Middle frontal gyrus (tissue), 1 donor: Measurements from ENCODE around the gene SRRD.
"Not testable (repeated sequence)": the region's sequence is repeated elsewhere in the genome, so short reads cannot be mapped to it uniquely, and the experiment has no call there.

Source experiments
- DNase-seq: peaks from one replicate; pipeline ENCODE4 v3.0.0-alpha.2; 2015; ENCODE audit warnings: low spot score; ENCODE audit errors: extremely low spot score

The SRRD gene

DNA sequence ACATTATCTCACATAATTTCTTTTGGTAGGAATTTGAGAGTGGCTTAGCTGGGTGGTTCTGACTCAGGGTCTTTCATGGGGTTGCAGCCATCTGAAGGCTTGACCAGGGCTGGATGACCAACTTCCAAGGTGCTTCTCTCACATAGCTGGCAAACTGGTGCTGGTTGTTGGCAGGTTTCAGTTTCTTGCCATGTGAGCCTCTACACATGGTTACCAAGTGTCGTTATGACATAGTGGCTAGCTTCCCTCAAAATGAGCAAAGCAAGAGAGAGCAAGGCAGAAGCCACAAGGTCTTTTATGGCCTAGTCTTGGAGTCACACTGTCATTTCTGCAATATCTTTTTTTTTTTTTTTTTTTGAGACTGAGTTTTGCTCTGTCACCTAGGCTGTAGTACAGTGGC, 32.8 kb downstream of the SRRD start:
- DNase-seq = no peak

DNA sequence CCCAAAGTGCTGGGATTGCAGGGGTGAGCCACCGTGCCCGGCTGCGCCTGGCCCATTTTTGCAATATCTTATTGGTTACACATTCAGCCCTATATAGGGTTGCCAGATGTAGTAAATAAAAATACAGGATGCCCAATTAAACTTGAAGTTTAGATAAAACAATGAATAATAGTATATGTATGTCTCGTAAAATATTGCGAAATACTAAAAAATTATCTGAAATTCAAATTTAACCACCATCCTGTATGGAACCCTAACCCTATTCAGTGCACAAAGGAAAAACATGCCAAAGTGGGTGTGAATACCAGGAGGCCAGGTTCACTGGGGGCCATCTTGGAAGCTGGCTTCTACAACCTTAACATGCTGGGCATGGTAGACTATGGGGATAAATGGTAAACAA, 33.8 kb downstream of the SRRD start:
- DNase-seq = no peak

DNA sequence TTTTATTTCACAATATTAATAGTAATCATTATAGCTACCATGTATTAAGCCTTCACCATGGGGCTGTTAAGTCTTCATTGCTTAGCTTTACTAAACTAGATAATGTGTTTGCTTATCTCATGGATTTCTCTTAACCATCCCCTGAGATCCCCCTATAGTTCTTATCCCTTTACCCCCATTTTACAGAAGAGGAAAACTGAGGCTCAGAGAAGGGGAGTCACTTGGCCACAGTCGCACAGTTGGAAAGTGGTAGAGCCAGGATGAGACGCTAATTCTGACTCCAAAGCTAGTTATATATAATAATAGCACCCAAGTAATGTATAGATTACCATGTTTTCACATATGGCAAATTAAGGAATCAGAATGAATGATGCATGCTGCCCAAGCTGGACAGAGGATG, 38.3 kb downstream of the SRRD start:
- no peak for DNase-seq

DNA sequence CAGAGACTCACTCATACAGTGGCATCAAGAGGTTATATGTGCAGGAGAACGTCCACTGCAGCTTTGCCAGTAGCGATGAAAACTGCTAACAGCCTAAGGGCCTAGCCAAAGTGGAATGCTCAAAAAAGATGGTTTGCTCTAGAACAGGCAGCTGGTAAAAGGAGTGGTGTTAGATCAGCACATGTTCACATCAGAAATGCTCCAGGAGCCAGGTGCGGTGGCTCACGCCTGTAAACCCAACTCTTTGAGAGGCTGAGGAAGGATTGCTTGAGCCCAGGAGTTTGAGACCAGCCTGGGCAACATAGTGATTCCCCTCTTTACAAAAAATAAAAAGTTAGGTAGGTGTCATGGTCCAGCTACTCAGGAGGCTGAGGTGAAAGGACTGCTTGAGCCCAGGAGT, 38.9 kb downstream of the SRRD start:
- DNase-seq = no peak

DNA sequence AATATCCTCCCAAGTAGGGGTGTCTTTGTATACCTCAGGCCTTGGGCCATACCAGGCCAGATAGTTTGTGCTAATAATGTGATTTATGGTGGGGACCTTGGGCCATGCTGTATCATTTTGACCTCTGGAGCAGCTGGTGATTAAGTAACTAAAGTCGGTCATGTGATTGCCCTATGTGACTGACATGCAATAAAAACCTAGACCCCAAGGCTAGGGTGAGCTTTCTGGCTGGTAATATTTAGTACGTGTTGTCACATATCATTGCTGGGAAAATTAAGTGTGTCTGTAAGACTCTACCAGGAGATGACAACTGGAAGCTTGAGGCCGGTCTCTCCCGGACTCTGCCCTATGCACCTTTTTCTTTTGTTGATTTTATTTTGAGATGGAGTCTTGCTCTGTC, 41.2 kb downstream of the SRRD start:
- DNase-seq = no peak

DNA sequence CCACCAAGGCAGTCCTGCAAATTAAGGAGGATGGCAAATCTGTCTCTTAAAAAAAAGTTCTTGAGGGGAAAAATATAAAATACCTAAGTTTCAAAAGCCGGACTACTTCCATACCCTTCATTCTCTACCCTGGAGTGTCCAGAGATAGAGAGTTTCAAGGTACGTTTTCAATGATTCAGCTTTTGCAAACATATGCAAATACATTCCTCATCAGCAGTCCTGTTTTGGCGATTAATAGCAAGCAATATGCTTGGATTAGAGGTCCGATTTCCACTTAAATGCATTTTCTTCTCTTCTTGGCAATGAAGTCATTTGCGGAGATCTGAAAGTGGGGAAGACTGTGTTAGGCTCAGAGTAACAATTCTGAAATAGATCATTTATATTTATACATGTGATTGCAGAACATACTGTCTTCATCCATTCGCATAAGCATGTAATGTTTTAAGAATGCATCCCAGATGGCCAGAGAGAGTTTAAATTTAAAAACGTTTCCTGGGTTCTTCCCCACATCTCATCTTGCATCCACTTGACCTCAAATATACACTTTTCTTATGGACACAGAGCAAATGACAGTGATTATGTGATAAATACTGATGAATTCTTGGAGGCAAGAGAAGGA, 42.4 kb downstream of the SRRD start:
- DNase-seq = peak; percentile 9

DNA sequence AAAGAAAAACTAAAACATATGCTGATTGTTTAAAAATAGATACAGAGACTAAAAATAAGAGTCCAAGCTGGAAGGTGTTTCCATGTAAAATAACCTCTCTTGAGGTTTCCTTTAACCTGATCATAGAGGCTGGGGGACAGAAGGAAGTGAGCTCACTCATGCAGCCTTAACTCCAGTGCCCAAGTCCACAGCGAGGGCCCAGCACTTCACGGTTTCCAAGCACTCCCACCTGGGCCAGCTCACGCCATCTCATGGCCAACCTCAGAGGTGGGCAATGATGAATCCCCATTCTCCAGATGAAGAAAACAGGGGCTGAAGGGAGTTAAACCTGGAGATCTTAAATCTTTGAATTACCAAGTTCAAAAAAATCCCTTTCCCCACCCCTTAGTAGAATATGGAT, 43.5 kb downstream of the SRRD start:
- no peak for DNase-seq

DNA sequence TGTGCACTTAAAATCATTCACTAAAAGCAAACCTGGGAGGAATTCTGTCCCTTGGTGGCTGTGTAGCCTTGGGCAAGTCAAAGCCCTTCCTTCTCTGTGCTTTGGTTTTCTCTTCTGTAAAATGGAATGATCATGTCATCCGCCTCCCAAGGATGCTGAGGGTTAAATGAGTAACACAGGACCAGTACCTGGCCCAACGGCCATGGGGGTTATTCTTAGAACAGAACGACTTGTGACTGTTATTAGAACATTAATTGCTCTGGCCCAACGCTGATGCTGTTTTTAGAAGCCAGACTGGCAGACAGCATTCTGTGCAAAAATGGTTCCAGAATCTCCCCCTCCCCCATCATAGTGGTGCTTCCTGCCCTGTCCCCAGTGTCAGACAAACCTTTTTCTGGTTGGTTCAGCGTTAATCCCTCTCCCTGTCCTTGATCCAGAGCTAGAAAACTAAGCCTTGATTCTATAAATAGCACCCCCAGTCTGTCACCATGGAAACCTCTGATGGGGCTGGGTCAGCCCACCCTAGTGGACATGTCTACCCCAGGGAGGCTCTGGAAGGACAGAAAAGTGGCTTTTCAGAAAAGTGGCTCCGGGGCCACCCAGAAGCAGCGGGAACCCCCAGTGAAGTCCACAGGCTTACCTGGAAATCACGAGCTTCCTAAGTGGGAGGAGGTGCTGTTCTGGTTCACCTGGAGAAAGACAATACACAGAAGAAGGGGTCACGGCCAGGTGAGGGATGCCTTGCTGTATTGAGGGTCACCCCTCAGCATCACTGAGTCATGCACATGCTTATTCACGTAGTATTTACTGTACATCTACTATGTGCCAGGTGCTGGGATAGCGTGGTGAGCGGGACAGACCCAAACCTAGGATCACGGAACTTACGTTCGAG, 44.1 kb downstream of the SRRD start:
- DNase-seq = no peak

DNA sequence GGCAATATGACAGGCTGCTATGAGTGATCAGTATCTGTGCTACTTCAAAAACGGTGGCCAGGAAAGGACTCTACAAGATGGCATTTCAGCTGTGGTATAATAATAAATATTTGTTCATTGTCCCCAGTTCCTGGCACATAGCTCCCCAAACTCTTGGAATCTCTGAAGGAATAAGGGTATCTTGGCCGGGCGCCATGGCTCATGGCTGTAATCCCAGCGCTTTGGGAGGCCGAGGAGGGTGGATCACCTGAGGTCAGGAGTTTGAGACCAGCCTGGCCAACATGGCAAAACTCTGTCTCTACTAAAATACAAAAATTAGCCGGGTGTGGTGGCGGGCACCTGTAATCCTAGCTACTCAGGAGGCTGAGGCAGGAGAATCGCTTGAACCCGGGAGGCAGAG, 44.8 kb downstream of the SRRD start:
- DNase-seq = not testable (repeated sequence)

DNA sequence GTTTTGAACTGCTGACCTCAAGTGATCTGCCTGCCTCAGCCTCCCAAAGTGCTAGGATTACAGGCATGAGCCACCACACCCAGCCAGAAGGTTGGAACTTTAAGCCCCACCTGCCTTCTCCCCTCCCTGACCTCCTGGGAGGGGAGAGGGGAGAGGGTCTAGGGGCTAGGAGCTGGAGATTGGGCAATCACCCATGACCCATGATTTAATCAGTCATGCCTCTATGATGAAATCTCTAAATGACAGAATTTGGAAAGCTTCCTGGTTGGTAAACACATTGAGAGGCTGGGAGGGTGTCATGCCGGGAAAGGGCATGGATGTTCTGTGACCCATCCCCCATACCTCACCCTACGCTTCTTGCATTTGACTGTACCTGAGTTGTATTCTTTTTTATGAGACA, 45.7 kb downstream of the SRRD start:
- no peak for DNase-seq

DNA sequence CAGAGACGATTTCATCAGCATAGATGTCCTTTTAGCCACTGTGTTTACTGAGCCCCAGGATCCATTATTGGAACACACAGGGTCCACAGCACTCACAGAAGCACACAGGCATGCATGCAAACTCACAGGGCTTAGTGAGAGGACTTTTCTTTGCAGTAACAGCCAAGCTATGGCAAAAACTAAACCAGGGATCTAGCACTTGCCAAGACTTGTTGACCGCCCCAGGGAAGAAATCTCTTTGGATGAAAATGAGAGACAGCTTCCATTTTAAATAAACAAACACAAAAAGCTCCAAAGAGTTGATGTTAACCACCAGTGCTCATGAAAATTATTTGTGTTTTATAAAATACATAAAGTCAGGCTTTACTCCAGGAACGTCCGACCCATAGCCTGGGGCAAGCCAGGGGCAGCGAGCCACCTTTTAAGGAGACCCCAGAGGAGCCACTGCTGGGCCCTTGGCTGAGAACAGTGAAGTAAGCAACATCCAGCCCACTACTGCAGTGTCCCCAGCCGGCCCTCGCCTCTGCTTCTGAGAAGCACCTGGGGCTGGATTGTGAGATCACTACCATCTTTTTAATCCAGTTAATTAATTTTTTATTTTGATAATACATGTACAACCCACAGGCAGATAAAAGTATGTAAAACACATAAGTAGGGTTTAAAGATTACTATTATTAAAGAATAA, 50.6 kb downstream of the SRRD start:
- DNase-seq = no peak

DNA sequence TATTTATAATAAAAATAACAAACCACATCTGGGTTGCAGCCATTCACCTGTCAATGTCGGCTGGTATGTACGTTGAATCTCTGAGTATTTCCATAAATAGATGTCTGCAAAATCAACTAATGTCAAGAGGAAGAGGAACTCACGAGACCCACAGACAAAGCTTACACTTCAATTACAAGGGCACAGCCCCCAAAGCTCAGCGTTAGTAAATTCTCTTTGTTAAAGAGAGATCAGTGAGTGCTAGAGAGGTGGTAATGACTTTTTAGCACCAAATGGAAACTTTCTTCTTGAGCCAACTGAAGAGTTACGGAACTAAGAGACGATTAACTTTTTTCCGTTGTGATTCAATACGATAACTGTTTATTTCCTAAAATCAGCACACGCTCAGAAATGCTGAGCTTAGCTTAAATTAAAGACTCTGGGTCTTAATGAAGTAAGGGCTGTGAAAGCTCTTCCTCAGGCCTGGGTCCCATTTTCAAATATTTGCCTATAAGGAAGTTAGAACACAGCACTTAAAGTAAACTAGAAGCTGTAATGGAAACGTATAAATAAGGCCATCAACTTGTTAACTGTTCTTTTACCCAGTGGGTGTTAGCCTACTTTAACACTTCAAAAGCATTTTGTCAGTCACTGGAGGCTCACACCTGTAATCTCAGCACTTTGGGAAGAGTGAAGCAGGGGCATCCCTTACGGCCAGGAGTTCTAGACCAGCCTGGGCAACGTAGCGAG, 51.4 kb downstream of the SRRD start:
- DNase-seq = no peak

DNA sequence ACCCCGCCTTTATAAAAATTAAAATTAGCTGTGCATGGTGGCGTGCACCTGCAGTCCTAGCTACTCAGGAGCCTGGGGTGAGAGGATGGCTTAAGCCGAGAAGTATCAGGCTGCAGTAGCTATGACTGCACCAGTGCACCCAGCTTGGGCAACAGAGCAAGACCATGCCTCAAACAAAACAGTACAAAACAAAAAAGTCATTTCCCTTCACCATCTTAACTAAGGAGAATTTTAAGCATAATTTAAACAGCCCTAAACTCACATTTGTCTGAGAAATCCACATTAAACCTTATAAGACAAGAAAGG, 51.9 kb downstream of the SRRD start:
- no peak for DNase-seq

DNA sequence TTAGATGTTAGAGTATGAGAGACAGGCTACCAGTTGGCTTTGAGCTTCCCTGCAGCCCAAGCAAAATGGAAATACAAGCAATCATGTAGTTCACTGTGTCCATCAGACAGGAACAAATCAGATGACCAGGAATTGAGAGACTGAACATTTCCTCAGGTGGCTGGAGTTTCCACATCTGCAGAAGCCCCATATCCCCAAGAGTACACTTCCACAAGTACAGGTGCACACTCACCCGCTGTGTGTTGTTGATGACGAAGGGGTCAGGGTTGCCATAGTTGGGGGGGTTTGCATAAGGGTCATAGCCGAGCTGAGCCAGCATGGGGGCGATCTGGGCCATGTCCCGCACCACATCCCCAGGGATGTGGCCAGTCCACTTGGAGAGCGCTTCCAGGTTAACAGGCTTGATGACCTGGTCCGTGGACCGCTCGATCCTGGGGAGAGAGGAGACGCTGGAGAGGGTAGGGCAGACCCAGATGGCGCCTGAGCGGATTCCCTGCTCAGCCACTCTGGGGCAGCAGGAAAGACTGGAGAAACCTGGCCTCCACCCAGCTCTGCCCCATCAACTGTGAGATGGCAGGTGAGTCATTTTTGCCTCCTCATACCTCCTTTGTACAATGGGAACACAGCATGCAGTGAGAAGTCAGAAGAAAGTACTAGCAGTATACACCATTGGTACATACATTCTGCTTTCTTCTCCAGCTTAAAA, 52.5 kb downstream of the SRRD start:
- no peak for DNase-seq

DNA sequence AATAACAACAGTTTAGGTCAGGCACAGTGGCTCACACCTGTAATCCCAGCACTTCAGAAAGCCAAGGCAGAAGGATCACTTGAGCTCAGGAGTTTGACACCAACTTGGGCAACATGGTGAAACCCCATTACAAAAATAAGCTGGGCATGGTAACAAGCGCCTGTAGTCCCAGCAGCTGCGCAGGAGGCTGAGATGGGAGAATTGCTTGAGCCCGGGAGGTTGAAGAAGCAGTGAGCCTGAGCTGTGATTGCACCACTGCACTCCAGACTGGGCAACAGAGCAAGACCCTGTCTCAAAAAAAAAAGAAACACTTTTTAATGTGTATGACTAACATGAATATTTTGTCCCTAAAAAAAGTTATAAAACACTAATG, 53.1 kb downstream of the SRRD start:
- no peak for DNase-seq

DNA sequence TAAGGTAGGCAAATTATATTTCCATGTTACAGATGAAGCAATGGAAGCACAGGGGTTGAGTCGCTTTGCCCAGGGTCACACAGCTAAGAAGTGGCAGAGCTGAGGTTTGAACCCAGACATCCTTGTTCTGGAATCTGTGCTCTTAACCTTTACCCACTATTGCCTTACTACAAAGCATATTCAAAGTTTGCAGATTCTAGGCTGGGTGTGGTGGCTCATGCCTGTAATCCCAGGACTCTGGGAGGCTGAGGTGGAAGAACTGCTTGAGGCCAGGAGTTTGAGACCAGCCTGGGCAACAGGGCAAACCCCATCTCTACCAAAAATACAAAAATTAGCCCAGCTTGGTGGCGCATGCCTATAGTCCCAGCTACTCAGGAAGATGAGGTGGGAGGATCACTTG, 56.4 kb downstream of the SRRD start:
- no peak for DNase-seq

DNA sequence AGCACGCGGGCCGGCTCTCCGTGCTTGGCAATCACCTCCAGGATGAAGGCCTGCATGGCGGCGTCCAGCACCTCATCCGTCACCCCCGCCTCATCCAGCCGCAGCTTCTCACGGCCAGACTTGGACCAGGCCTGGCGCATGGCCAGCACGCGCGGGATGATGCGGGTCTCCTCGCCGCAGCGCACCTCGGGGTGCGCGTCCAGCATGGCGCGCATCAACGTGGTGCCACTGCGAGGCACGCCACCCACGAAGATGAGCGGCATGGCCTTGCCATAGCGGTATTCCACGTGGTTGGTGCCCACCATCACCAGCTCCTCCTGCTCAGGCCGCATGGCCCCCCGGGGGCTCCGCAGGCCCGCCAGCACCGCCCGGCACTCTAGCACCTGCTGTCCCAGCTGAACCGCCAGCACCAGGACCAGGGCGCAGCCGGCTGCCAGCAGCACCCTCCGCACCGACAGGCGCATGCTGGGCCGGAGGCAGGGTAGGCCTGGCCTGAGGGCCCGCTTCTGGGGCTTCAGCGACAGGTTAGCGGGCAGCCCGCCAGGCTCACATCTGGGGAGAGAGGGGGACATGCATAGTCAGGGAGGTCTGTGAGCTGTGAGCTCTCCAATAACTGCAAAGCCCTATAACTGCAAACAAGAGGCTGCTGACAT, 57.6 kb downstream of the SRRD start:
- DNase-seq = no peak

DNA sequence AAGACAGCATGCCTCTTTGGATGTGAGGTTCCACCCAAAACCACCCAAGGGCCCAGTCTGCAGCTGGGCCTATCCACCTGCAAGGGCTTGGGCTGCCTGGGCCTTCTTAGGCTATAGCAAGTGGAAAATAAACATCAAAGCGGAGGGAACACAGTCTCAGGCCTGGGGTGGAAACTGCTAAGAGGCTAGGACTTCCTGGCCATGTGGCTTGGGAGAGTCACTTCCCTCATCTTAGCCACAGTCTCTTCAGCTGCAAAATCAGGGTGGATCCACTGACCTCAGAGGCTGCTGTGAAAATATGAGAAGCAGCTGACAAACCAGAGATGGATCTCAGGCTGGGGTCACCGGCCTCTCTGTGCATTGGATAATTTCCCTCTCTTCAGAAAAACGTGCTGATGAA, 59.2 kb downstream of the SRRD start:
- no peak for DNase-seq
